Lower leg skin (tissue), 4 donors: ENCODE measurements around the gene CHST8. TPM values are rescaled to one million over a fixed set of nuclear protein-coding genes. Genes with fewer than 3 reads are reported as not detected.

Experiments
- DNase-seq, 2 donors: peaks; one replicate each; pipeline ENCODE4 v3.0.0-alpha.2; 2019; ENCODE audit warnings: low spot score in 2 of 2
- H3K4me3 ChIP-seq: fragments of 200-600 bp; sonication (generic); 2 replicates; pipeline ENCODE4 v1.5.1; 2017; ENCODE audit warnings: mild to moderate bottlenecking, low read depth; ENCODE audit not compliant: poor library complexity, severe bottlenecking
- POLR2A ChIP-seq, 2 donors: fragments of 450-650 bp; IDR thresholded peaks; one replicate each; pipeline ENCODE4 v1.6.1; 2016 to 2017; ENCODE audit warnings: antibody characterized with exemption in 2 of 2, mild to moderate bottlenecking in 1 of 2, moderate library complexity in 1 of 2
- WGBS, 2 donors: methylation state at CpG; one replicate each; pipeline ENCODE4 v1.1.5; 2018; 5-methylcytosine and 5-hydroxymethylcytosine counted together
- intact Hi-C: fragments of 100-400 bp; cut with DNase I; formaldehyde crosslinking; loops from one replicate; pipeline ENCODE4 v1.15.0; 2023; ENCODE audit warnings: low total_unique reads
- total RNA-seq, 4 donors: library from RNA; depleted of rRNA; stranded (reverse); fragments of >200 nt; gene quantifications; one replicate each; pipeline ENCODE4 v1.1.0, GENCODE V29; 2016
- TF ChIP-seq, protein P1 (sequence below), 3 donors: fragments of 450-650 bp; IDR thresholded peaks; one replicate each; pipeline ENCODE4 v1.5.1; 2016; ENCODE audit warnings: antibody characterized with exemption in 3 of 3, mild to moderate bottlenecking in 3 of 3, moderate library complexity in 2 of 3

The CHST8 gene
- total RNA-seq, 4 donors from 2014 or later: 0.19 to 1.6 (median 0.37) TPM; not detected in 1

DNA sequence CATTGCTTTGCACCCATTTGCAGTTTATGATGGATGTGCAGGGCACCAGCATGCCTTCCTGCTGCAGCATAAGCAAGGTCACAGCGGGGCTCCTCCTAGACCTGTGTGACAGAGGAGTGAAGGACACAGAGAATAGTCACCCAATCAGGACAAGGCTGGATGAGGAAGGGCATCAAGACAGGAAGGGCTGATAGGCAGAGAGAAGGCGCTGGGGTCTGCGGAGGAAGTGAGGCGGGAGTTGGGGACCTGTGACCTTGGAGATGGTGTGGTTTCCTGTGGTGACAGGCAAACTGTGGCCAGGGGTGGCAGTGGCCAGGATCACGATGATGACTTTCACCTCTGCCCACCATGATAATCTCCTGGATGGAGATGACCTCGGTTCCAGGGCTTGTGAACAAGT, 158.5 kb downstream of the CHST8 start:
- WGBS, 2 donors: 71 to 72% methylated on average over 6 of the region's 6 CpGs
- intact Hi-C loops: no loop called here
- no peak overlapping the region for H3K4me3 ChIP-seq
- no peak for DNase-seq
- TF ChIP-seq, protein P1, sequence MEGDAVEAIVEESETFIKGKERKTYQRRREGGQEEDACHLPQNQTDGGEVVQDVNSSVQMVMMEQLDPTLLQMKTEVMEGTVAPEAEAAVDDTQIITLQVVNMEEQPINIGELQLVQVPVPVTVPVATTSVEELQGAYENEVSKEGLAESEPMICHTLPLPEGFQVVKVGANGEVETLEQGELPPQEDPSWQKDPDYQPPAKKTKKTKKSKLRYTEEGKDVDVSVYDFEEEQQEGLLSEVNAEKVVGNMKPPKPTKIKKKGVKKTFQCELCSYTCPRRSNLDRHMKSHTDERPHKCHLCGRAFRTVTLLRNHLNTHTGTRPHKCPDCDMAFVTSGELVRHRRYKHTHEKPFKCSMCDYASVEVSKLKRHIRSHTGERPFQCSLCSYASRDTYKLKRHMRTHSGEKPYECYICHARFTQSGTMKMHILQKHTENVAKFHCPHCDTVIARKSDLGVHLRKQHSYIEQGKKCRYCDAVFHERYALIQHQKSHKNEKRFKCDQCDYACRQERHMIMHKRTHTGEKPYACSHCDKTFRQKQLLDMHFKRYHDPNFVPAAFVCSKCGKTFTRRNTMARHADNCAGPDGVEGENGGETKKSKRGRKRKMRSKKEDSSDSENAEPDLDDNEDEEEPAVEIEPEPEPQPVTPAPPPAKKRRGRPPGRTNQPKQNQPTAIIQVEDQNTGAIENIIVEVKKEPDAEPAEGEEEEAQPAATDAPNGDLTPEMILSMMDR (IDR thresholded peaks at IDR 0.05): no peak
- no peak for TF ChIP-seq POLR2A (IDR thresholded peaks at IDR 0.05)

DNA sequence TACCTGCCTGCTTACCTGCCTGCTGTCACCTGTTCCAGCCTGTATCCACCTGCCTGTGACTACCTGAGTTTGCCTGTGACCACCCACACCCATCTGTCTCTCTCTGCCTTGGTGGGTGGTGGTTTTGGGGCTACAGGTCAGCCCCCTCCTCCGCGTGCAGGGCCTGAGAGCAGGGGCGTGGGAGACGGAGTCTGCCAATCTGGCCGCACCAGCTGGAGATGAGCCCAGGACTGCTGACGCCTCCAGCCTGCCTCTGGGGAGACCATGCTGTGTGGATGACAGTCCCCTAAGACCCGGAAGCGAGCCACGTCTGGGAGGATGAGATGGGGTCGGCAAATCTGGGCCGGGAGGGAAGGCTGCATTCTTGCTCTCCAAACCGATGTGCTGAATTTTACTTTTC, 159.0 kb downstream of the CHST8 start:
- no peak for TF ChIP-seq POLR2A (IDR thresholded peaks at IDR 0.05)
- TF ChIP-seq, protein P1 (IDR thresholded peaks at IDR 0.05): no peak
- WGBS, 2 donors: 23 to 32% methylated on average over 12 of the region's 12 CpGs
- no peak overlapping the region for H3K4me3 ChIP-seq
- intact Hi-C loops: no loop called here
- no peak for DNase-seq

DNA sequence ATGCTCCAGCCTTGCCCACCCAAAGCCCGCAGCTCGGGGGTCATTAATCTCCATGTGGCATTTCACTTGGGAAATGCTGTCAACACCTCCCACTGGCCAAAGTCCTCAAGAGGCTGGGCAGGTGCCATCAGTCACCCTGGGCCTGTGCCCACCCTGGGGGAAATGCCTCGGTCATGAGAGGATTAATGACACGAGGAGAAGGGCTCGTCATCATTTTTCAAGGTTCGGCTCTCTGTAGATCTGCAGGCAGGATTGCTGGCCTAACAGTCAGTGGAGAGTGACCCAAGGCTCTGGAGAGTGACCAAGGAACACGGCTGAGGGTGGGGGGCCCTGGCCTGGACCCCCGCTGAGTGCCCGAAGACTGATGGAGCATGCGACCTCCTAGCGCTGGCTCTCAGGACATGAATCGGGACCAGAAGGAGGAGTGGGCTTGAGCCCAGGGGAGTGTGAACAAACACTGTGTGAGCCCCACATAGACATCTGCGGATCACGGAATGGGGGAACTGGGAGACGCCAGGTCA, 159.7 kb downstream of the CHST8 start:
- intact Hi-C loops: no loop called here
- no peak for TF ChIP-seq POLR2A (IDR thresholded peaks at IDR 0.05)
- no peak overlapping the region for H3K4me3 ChIP-seq
- 81 to 82% methylated on average over 15 of the region's 15 CpGs for WGBS, 2 donors
- no peak for DNase-seq

DNA sequence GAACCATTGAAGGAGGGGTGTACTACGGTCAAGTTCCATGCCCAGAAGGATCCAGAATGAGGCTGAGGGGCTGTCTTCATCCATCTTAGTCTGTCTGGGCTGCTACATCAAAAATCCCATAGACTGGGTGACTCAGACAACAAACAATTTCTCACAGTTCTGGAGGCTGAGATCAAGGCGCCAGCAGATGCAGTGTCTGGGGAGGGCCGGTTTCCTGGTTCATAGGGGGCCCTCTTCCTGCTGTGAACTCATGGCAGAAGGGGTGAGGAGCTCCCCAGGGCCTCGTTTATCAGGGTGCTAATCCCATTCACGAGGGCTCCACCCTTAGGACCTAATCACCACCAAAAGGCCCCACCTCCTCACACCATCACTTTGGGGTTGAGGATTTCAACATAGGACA, 160.2 kb downstream of the CHST8 start:
- TF ChIP-seq POLR2A (IDR thresholded peaks at IDR 0.05): no peak
- TF ChIP-seq, protein P1 (IDR thresholded peaks at IDR 0.05): no peak
- no peak for DNase-seq
- WGBS, 2 donors: 74 to 77% methylated on average over 5 of the region's 5 CpGs
- intact Hi-C loops: no loop called here
- no peak overlapping the region for H3K4me3 ChIP-seq

DNA sequence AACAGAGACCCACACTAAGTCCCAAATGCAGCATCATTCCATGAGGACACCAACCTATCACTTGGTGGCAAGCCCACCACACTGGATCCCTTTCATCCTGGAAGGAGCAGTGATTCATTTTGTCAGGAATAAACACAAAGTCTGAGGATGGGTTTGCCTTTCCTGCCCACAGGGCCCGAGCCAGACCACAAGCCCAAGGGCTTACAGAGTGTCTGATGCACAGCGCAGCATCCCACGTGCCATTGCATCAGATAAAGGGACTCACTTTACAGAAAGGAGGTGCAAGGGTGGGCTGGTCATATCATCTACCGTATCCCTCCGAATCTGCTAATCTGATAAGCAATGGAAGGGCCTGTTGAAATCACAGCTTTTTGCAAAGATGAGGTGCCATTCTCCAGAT, 162.7 kb downstream of the CHST8 start:
- TF ChIP-seq POLR2A (IDR thresholded peaks at IDR 0.05): no peak
- TF ChIP-seq, protein P1 (IDR thresholded peaks at IDR 0.05): no peak
- intact Hi-C loops: no loop called here

DNA sequence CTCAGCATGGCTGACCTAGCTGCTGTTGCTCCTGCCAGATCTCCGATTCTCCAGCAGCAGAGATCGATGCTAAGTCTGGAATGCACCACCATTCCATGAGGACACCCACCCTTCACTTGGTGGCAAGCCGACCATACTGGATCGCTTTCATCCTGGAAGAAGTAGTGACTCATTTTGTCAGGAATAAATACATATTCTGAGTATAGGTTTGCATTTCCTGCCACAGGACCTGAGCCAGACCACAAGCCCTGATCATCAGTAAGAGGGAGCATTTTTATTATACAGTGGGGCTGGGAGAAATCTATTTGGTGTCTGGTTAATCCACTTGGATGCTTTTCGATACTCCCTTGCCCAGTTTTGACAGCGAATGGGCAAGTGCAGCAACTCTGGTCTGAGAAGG, 164.0 kb downstream of the CHST8 start:
- intact Hi-C loops: no loop called here
- DNase-seq: no peak
- WGBS, 2 donors: 80 to 81% methylated on average over 6 of the region's 6 CpGs

More for the DNA sequence above, 162.7 kb downstream of the CHST8 start:
- DNase-seq: no peak
- H3K4me3 ChIP-seq: no peak overlapping the region
- 80 to 91% methylated on average over 5 of the region's 5 CpGs for WGBS, 2 donors

More for the DNA sequence above, 164.0 kb downstream of the CHST8 start:
- TF ChIP-seq, protein P1 (IDR thresholded peaks at IDR 0.05): no peak
- TF ChIP-seq POLR2A (IDR thresholded peaks at IDR 0.05): no peak
- H3K4me3 ChIP-seq: no peak overlapping the region
